ENCODE data around the gene LRP5. TPM values are rescaled to one million over a fixed set of nuclear protein-coding genes. Genes with fewer than 3 reads are reported as not detected.

Gene LRP5
- total and polyA plus RNA-seq, 2 experiments from 2014 or later: 26.9 to 51.1 TPM

DNA sequence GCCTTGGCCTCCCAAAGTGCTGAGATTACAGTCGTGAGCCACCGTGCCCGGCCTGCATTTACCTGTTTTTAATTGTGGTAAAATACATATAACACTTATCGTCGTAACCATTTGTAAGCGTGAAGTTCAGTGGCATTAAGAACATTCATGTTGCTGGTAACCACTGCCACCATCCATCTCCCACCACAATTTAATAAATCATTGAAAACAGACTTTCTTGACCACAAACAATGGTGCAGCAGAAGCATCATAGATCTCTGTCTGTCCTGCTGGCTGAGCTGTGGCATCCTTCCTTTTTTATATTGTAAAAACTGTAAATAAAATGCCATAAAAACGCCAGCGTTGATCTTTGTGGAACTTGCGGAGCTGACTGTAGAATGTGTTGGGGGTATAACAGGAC is 24.3 kb downstream of the LRP5 start:
- 0 out of 2 replicates have a peak, but pooled peaks cover 3% of the 10 kb centered on the region for H3F3A ChIP-seq (replicated peaks; ENCODE audit: low read depth)
- Mint-ChIP-seq H3K9me3 (no peaks in the 10 kb centered on the region), H3K4me3 (no peak overlapping the region), H3K27me3 (ENCODE audit: insufficient read depth, low read depth, poor library complexity) (peaks cover 4% of the 10 kb centered on the region), H3K36me3 (ENCODE audit: low read depth) (peaks cover 7% of the 10 kb centered on the region; the same call in 1 of the 3 replicates), H3K4me1 (peaks cover 43% of the 10 kb centered on the region), H3K27ac (peak overlapping the region; percentile 49; the same call in 1 of the 2 replicates)
- no peak overlapping the region for H3K4me2 ChIP-seq
- ATAC-seq (no peak), DNase-seq (ENCODE audit: low spot score) (no peak)
- H4K20me1 ChIP-seq (replicated peaks; ENCODE audit: insufficient read depth): no peaks in the 10 kb centered on the region; the same call in none of the 2 replicates
- no peaks in the 10 kb centered on the region for H3K9me2 ChIP-seq (ENCODE audit: insufficient read depth)
- no peak overlapping the region for H3K4me3 ChIP-seq
- no peaks in the 10 kb centered on the region for H3K36me3 ChIP-seq (ENCODE audit: insufficient read depth)
- H3K27ac ChIP-seq (ENCODE audit: low read depth): peak overlapping the region; percentile 39; the same call in 1 of the 2 replicates
- TF ChIP-seq, protein P1, sequence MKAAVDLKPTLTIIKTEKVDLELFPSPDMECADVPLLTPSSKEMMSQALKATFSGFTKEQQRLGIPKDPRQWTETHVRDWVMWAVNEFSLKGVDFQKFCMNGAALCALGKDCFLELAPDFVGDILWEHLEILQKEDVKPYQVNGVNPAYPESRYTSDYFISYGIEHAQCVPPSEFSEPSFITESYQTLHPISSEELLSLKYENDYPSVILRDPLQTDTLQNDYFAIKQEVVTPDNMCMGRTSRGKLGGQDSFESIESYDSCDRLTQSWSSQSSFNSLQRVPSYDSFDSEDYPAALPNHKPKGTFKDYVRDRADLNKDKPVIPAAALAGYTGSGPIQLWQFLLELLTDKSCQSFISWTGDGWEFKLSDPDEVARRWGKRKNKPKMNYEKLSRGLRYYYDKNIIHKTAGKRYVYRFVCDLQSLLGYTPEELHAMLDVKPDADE (IDR thresholded peaks at IDR 0.05): no peak
- TF ChIP-seq, protein P2, sequence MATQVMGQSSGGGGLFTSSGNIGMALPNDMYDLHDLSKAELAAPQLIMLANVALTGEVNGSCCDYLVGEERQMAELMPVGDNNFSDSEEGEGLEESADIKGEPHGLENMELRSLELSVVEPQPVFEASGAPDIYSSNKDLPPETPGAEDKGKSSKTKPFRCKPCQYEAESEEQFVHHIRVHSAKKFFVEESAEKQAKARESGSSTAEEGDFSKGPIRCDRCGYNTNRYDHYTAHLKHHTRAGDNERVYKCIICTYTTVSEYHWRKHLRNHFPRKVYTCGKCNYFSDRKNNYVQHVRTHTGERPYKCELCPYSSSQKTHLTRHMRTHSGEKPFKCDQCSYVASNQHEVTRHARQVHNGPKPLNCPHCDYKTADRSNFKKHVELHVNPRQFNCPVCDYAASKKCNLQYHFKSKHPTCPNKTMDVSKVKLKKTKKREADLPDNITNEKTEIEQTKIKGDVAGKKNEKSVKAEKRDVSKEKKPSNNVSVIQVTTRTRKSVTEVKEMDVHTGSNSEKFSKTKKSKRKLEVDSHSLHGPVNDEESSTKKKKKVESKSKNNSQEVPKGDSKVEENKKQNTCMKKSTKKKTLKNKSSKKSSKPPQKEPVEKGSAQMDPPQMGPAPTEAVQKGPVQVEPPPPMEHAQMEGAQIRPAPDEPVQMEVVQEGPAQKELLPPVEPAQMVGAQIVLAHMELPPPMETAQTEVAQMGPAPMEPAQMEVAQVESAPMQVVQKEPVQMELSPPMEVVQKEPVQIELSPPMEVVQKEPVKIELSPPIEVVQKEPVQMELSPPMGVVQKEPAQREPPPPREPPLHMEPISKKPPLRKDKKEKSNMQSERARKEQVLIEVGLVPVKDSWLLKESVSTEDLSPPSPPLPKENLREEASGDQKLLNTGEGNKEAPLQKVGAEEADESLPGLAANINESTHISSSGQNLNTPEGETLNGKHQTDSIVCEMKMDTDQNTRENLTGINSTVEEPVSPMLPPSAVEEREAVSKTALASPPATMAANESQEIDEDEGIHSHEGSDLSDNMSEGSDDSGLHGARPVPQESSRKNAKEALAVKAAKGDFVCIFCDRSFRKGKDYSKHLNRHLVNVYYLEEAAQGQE (IDR thresholded peaks at IDR 0.05; ENCODE audit: unreplicated experiment): no peak
- H3K4me1 ChIP-seq (ENCODE audit: insufficient read depth): peaks cover 13% of the 10 kb centered on the region; the same call in 1 of the 2 replicates
- no peak overlapping the region for H2AFZ ChIP-seq
- peaks cover 76% of the 10 kb centered on the region for H3K79me2 ChIP-seq (replicated peaks; ENCODE audit: insufficient read depth)
- H3K27me3 ChIP-seq (ENCODE audit: insufficient read depth): no peaks in the 10 kb centered on the region

DNA sequence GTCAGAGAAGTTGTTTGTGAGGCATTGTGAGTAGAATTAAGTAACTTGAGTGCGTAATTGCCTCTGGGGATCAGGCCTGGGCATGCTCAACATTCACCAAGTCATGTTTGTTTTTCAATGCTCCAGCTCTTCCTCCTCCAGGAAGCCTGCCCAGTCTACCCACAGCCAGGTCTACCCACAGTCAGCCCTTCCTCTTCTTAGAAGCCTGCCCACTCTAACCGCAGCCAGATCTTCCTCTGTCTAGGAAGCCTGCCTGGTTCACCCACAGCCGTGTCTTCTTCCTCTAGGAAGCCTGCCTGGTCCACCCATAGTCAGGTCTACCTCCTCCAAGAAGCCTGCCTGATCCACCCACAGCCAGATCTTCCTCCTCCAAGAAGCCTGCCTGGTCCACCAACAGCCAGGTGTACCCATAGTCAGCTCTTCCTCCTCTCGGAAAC is 25.0 kb downstream of the LRP5 start:
- Histone ChIP-seq H3K4me1 (ENCODE audit: insufficient read depth) (peaks cover 14% of the 10 kb centered on the region; the same call in 1 of the 2 replicates), H3K27me3 (ENCODE audit: insufficient read depth) (no peaks in the 10 kb centered on the region), H2AFZ (no peak overlapping the region), H3K9me2 (ENCODE audit: insufficient read depth) (no peaks in the 10 kb centered on the region), H4K20me1 (replicated peaks; ENCODE audit: insufficient read depth) (no peaks in the 10 kb centered on the region; the same call in none of the 2 replicates), H3K27ac (ENCODE audit: low read depth) (peak overlapping the region; percentile 39), H3K4me2 (no peak overlapping the region), H3K79me2 (replicated peaks; ENCODE audit: insufficient read depth) (peaks cover 80% of the 10 kb centered on the region), H3F3A (replicated peaks; ENCODE audit: low read depth) (peaks cover 8% of the 10 kb centered on the region), H3K4me3 (no peak overlapping the region), H3K36me3 (ENCODE audit: insufficient read depth) (no peaks in the 10 kb centered on the region)
- ATAC-seq: no peak
- Mint-ChIP-seq H3K9me3 (no peaks in the 10 kb centered on the region), H3K36me3 (ENCODE audit: low read depth) (peaks cover 7% of the 10 kb centered on the region; the same call in 1 of the 3 replicates), H3K27me3 (ENCODE audit: insufficient read depth, low read depth, poor library complexity) (peaks cover 3% of the 10 kb centered on the region), H3K4me1 (peaks cover 43% of the 10 kb centered on the region), H3K4me3 (no peak overlapping the region), H3K27ac (peak overlapping the region; percentile 76)
- no peak for DNase-seq (ENCODE audit: low spot score)
- no peak for TF ChIP-seq NANOG (IDR thresholded peaks at IDR 0.05; ENCODE audit: borderline replicate concordance)
- TF ChIP-seq POLR2AphosphoS5 (IDR thresholded peaks at IDR 0.05; ENCODE audit: low read depth): no peak
- no peak for TF ChIP-seq CREB1 (CRISPR knock-in tag; IDR thresholded peaks at IDR 0.05; ENCODE audit: low read depth)
- TF ChIP-seq, protein P3, sequence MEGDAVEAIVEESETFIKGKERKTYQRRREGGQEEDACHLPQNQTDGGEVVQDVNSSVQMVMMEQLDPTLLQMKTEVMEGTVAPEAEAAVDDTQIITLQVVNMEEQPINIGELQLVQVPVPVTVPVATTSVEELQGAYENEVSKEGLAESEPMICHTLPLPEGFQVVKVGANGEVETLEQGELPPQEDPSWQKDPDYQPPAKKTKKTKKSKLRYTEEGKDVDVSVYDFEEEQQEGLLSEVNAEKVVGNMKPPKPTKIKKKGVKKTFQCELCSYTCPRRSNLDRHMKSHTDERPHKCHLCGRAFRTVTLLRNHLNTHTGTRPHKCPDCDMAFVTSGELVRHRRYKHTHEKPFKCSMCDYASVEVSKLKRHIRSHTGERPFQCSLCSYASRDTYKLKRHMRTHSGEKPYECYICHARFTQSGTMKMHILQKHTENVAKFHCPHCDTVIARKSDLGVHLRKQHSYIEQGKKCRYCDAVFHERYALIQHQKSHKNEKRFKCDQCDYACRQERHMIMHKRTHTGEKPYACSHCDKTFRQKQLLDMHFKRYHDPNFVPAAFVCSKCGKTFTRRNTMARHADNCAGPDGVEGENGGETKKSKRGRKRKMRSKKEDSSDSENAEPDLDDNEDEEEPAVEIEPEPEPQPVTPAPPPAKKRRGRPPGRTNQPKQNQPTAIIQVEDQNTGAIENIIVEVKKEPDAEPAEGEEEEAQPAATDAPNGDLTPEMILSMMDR (conservative IDR thresholded peaks at IDR 0.05; ENCODE audit: low read depth in 2 of 2): no peak
- no peak for TF ChIP-seq JUNB (IDR thresholded peaks at IDR 0.05; ENCODE audit: unreplicated experiment)
- no peak for TF ChIP-seq ZNF331 (CRISPR knock-in tag; IDR thresholded peaks at IDR 0.05; ENCODE audit: low read depth)
- no peak for TF ChIP-seq EZH2phosphoT487 (IDR thresholded peaks at IDR 0.05; ENCODE audit: unreplicated experiment)
- TF ChIP-seq STAT1 (IDR thresholded peaks at IDR 0.05; ENCODE audit: unreplicated experiment): no peak
- no peak for TF ChIP-seq ZNF114 (CRISPR knock-in tag; IDR thresholded peaks at IDR 0.05)
